GM18508 (cell line): ENCODE results near the gene ULK3.

Experiments
- ATAC-seq: cut with Tn5 transposase; IDR thresholded peaks from one replicate; pipeline ENCODE4 v1.9.1; 2021; ENCODE audit warnings: moderate number of reproducible peaks; ENCODE audit not compliant: insufficient read depth, unreplicated experiment

The ULK3 gene

GRCh38 chr15:74788042-74788682 lies 54.8 kb downstream of the ULK3 start:
- no peak for ATAC-seq

GRCh38 chr15:74787251-74788041 lies 55.5 kb downstream of the ULK3 start:
- peak; percentile 28 for ATAC-seq

DNA sequence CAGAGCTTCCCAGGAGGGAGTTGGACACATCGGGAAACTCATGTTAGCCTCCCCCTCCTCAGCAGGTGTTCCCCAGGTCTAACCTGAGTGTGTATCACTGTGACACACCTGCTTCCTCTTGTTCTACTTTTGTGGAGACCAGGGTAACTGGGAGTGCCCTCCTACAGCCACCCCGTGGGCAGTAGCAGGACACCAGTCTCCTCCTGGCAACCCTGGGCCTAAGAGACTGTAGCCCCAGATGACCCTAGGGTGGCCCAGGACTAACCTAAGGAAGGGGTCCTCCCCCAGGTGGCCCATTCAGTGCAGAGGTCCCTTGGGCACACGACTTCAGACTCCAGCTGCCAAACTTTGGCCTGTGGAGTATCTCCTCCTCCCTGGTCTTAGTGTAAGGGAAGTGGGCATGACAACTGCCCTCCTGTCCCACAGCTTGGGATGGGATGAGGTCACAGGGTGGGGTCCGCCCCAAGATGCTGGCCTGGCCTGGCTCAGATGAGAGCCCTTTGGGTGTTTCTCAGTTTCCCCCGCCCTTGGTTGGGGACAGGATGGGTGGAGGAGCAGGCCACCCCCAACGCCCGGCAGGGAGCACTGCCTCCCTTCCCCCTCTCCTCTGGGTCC lies 56.3 kb downstream of the ULK3 start:
- no peak for ATAC-seq
